ENCODE results near the gene TAOK2. TPM values are rescaled to one million over a fixed set of nuclear protein-coding genes. Genes with fewer than 3 reads are reported as not detected.

The TAOK2 gene
- total and polyA plus RNA-seq, 2 of the 13 experiments (the other 11 are each of a cell fraction or from before 2014, with no cell fraction given): 17.4 to 43.2 TPM

GRCh38 chr16:30010844-30011713 lies 37.4 kb downstream of the TAOK2 start, which contains the start of gene DOC2A (continued):
- TF ChIP-seq GRHL1 (CRISPR knock-in tag; conservative IDR thresholded peaks at IDR 0.05) (no peak), ZNF703 (CRISPR knock-in tag; IDR thresholded peaks at IDR 0.05; ENCODE audit: borderline replicate concordance) (no peak), NFYB (CRISPR knock-in tag; IDR thresholded peaks at IDR 0.05) (no peak), TRIM24 (CRISPR knock-in tag; IDR thresholded peaks at IDR 0.05) (no peak), ZNF24 (IDR thresholded peaks at IDR 0.05) (no peak), ZMAT5 (CRISPR knock-in tag; IDR thresholded peaks at IDR 0.05; ENCODE audit: borderline replicate concordance, low read depth) (no peak), WIZ (CRISPR knock-in tag; IDR thresholded peaks at IDR 0.05) (no peak), ZFP90 (CRISPR knock-in tag; IDR thresholded peaks at IDR 0.05; ENCODE audit: borderline replicate concordance) (no peak), RARA (CRISPR knock-in tag; IDR thresholded peaks at IDR 0.05) (no peak), FOXJ3 (CRISPR knock-in tag; IDR thresholded peaks at IDR 0.05; ENCODE audit: borderline replicate concordance) (no peak), ZNF547 (CRISPR knock-in tag; IDR thresholded peaks at IDR 0.05) (no peak), ZNF781 (CRISPR knock-in tag; IDR thresholded peaks at IDR 0.05; ENCODE audit: borderline replicate concordance, not compliant biosample characterization) (no peak), ZNF20 (CRISPR knock-in tag; IDR thresholded peaks at IDR 0.05) (no peak), REST (IDR thresholded peaks at IDR 0.05; ENCODE audit: borderline replicate concordance in 1 of 2, low read depth in 1 of 2, low read length in 2 of 2) (no peak)
- TF ChIP-seq, protein P1, sequence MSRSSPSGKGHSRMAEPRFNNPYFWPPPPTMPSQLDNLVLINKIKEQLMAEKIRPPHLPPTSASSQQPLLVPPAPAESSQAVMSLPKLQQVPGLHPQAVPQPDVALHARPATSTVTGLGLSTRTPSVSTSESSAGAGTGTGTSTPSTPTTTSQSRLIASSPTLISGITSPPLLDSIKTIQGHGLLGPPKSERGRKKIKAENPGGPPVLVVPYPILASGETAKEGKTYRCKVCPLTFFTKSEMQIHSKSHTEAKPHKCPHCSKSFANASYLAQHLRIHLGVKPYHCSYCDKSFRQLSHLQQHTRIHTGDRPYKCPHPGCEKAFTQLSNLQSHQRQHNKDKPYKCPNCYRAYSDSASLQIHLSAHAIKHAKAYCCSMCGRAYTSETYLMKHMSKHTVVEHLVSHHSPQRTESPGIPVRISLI (CRISPR knock-in tag; IDR thresholded peaks at IDR 0.05; ENCODE audit: borderline replicate concordance): no peak
- TF ChIP-seq, protein P2, sequence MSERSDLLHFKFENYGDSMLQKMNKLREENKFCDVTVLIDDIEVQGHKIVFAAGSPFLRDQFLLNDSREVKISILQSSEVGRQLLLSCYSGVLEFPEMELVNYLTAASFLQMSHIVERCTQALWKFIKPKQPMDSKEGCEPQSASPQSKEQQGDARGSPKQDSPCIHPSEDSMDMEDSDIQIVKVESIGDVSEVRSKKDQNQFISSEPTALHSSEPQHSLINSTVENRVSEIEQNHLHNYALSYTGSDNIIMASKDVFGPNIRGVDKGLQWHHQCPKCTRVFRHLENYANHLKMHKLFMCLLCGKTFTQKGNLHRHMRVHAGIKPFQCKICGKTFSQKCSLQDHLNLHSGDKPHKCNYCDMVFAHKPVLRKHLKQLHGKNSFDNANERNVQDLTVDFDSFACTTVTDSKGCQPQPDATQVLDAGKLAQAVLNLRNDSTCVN (CRISPR knock-in tag; IDR thresholded peaks at IDR 0.05; ENCODE audit: borderline replicate concordance): no peak
- TF ChIP-seq, protein P3, sequence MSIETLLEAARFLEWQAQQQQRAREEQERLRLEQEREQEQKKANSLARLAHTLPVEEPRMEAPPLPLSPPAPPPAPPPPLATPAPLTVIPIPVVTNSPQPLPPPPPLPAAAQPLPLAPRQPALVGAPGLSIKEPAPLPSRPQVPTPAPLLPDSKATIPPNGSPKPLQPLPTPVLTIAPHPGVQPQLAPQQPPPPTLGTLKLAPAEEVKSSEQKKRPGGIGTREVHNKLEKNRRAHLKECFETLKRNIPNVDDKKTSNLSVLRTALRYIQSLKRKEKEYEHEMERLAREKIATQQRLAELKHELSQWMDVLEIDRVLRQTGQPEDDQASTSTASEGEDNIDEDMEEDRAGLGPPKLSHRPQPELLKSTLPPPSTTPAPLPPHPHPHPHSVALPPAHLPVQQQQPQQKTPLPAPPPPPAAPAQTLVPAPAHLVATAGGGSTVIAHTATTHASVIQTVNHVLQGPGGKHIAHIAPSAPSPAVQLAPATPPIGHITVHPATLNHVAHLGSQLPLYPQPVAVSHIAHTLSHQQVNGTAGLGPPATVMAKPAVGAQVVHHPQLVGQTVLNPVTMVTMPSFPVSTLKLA (IDR thresholded peaks at IDR 0.05): 0 out of 2 replicates have a peak, but pooled peaks have one; percentile 22
- TF ChIP-seq, protein P4, sequence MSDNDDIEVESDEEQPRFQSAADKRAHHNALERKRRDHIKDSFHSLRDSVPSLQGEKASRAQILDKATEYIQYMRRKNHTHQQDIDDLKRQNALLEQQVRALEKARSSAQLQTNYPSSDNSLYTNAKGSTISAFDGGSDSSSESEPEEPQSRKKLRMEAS (IDR thresholded peaks at IDR 0.05): 0 out of 2 replicates have a peak, but pooled peaks have one; percentile 27

Data from HepG2 (cell line).